Neuron (in vitro differentiated cells): ENCODE measurements around the gene OGFR.

Source experiments
- H2AFZ ChIP-seq: one replicate; pipeline ENCODE4 v1.6.1; 2013; ENCODE audit warnings: low read depth, mild to moderate bottlenecking, inconsistent platforms, low read length, moderate library complexity
- H3K27me3 ChIP-seq: one replicate; pipeline ENCODE4 v1.6.1; 2013; ENCODE audit warnings: low read length; ENCODE audit not compliant: insufficient read depth
- H3K36me3 ChIP-seq: one replicate; pipeline ENCODE4 v1.6.1; 2013; ENCODE audit warnings: low read length; ENCODE audit not compliant: insufficient read depth
- H3K4me1 ChIP-seq: one replicate; pipeline ENCODE4 v1.6.1; 2013; ENCODE audit warnings: low read length; ENCODE audit not compliant: insufficient read depth
- H3K4me3 ChIP-seq: 2 replicates; pipeline ENCODE4 v1.5.1; 2013; ENCODE audit warnings: mild to moderate bottlenecking, low read length, moderate library complexity
- H3K9me3 ChIP-seq: one replicate; pipeline ENCODE4 v1.6.1; 2013; ENCODE audit warnings: low read length

OGFR gene

DNA sequence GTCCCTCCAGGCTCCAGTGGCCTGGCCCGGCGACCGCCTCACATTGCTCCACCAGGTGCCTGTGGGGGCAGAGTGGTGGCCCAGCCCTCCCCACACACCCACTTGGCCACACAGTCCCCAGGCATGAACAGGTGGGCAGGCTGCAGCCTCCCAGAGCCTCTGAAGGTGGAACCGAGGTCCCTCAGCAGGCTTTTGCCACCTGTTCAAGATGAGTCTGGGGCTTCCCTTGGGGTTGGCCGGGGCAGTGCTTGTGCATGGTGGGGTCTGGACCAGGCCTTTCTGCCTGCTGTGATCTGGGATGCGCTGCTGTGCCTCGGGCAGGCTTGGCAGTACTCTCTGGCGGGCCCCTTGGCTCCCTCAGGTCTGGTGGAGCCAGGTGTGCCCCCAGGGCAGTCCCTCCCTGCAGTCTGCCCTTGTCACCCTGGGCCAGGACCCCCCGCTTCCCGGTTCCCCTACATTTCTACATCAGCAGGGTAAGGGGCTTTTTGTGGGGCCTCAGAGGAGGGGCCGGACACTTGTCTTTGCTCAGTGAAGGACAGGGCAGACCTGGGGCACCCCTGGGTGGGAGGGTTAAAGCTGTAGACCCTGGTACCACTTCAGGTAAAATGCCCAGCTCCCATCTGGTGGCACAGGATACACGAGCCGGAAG, 9.5 kb downstream of the OGFR start:
- H3K4me1 ChIP-seq = peaks cover 9% of the 10 kb centered on the region
- no peak overlapping the region for H3K4me3 ChIP-seq
- no peak overlapping the region for H2AFZ ChIP-seq
- peaks cover 39% of the 10 kb centered on the region for H3K27me3 ChIP-seq
- H3K9me3 ChIP-seq = no peaks in the 10 kb centered on the region
- H3K36me3 ChIP-seq = peaks cover 24% of the 10 kb centered on the region

DNA sequence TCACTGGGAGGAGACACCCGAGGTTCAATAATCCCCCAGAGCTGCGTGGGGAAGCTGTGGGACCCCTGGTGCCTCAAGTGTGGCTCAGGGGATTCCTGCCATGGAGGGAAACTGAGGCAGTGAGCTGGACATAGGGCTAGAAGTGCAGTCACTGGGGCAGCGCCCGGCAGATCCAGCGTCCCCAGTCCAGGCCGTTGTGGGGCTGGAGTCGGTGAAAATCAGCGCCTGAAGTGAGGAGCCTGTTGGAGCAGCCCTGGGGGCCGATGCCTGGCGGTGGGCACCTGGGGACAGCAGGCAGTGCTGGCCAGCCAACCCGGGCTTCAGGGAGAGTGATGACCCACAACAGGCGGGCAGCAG, 10.1 kb downstream of the OGFR start:
- no peak overlapping the region for H2AFZ ChIP-seq
- H3K36me3 ChIP-seq = peaks cover 20% of the 10 kb centered on the region
- H3K4me1 ChIP-seq = peaks cover 9% of the 10 kb centered on the region
- H3K9me3 ChIP-seq = no peaks in the 10 kb centered on the region
- no peak overlapping the region for H3K4me3 ChIP-seq
- H3K27me3 ChIP-seq = peaks cover 44% of the 10 kb centered on the region

DNA sequence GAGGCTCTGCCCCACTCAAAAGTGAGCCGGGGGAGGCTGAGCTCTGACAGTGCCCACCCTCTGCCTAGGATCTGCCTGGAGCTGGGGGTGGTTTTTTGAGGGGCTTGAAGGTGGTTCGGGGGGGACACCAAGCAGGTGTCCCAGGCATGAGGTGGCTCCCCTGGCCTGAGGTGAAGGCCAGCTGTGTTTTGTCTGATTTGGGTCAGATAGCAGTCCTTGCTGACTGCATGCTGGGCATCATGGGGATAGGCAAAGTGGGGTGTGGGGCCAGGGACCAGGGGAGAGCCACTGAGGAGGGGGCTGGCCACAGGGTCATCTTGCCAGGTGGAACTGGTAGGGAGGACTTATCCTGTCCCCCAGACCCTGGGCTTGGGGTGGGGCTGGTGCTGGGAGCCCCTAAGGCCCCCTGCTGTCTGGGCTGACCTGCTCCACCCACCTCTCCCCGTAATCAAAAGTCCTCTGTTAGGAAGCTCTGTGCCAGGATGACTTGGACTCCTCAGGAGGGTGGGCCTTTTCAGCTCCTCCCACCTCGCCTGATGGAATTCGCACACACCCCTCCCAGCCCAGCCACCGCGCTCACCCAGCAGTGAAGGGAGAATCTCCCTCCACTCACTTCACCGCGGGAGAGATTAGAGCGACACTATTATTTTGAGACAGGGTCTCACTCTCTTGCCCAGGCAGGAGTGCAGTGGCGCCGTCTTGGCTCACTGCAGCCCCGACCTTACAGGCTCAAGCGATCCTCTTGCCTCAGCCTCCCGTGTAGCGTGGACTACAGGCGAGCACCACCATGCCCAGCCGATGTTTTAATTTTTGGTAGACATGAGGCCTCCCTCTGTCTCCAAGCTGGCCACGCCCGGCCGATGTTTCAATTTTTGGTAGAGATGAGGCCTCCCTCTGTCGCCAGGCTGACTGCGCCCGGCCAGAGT, 10.7 kb downstream of the OGFR start:
- no peaks in the 10 kb centered on the region for H3K9me3 ChIP-seq
- H3K36me3 ChIP-seq = peaks cover 14% of the 10 kb centered on the region
- no peak overlapping the region for H2AFZ ChIP-seq
- H3K27me3 ChIP-seq = peaks cover 48% of the 10 kb centered on the region
- no peak overlapping the region for H3K4me3 ChIP-seq
- H3K4me1 ChIP-seq = peaks cover 9% of the 10 kb centered on the region

DNA sequence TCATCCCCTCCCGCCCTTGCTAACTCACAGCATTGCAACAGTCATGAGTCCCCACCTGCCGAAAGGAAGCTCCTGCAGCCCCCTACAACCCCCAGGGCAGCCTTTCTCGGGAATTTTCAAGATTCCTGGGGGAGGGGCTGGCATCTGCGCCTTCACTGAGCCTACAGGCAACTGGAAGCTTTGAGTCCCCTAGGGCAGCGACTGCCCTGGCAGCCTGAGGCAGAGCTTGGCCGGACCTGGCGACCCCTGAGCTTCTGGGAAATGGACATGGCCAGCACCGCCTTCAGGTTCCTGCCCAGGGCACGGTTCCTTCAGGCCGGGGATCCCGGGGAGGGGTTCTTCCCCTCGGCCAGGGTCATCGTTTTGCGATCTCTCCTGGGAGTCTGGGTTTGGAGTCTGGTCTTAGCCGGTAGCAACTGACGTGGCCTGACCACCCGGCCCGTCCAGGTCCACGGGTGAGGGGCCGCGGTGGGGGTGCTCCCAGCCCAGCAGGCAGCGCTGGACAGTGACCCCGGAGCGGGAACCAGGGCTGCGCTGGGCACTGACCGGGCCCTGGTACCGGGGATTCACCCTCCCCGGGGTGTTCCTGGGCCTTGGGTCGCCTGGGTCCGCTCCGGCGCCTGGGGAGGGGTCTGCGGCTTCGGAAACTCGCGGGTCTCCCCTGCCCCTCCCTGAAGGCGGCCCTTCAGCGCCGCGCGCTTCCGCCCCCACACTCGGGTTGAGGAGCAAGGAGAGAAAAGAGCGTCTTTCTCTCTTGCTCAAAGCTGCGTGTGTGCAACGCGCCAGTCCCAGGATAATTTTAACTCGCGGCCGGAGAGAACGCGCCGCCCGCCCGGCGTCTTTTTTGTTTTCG, 11.6 kb downstream of the OGFR start:
- Histone ChIP-seq H3K27me3 (peaks cover 50% of the 10 kb centered on the region), H2AFZ (peak overlapping the region; percentile 21), H3K4me1 (peaks cover 9% of the 10 kb centered on the region), H3K9me3 (no peaks in the 10 kb centered on the region), H3K4me3 (no peak overlapping the region), H3K36me3 (peaks cover 10% of the 10 kb centered on the region)

DNA sequence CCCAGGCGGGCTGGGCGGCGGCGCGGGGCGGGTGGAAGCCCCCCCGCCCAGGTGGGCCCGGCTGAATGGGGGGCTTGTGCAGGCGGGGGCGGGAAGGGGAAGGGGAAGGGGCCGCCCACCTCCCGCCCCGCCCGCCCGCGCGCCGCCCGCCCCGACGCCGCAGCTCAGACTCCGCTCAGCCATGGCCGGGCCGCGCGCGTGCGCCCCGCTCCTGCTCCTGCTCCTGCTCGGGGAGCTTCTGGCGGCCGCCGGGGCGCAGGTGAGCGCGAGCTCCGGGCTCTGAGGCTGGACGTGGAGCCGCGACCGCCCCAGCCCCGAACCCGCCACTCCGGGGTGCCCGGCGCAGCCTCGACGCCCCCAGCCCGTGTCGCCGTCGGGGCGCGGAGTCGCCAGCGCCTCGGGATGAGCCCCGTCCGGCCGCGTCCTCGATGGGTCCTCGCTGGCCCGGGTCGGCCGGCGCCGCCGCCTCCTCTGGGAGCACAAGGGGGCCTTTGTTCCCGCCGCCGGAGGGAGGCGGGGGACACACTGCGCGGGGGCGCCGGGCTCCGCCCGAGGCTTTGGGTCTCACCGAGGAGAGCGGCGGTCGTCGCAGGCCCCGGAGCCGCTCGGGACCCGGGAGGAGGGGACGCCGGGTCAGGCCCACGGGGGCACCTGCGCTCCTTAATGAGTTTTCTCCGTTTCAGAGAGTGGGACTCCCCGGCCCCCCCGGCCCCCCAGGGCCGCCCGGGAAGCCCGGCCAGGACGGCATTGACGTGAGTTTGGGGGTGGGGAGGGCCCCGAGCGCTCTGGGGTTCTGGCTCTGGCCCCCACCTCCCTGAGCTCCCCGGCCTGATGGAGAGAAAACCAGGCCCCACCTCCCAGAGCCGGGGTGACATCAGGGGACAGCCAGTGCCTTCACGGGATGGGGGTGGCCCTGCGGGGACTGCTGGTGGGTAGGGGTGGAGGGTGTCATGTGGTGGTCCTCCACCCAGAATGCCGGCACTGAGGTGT, 12.5 kb downstream of the OGFR start, which contains the start of gene COL9A3:
Gene COL9A3, plus strand, starts transcription at position 167 of the 990 bp plus-strand sequence. Its CDS starts 15 bp downstream, at position 182.
- Histone ChIP-seq H3K9me3 (no peaks in the 10 kb centered on the region), H2AFZ (peak within 1 kb of the TSS; percentile 21), H3K4me1 (peaks cover 9% of the 10 kb centered on the region), H3K36me3 (peaks cover 3% of the 10 kb centered on the region), H3K27me3 (peaks cover 50% of the 10 kb centered on the region), H3K4me3 (no peak within 1 kb of the TSS)

DNA sequence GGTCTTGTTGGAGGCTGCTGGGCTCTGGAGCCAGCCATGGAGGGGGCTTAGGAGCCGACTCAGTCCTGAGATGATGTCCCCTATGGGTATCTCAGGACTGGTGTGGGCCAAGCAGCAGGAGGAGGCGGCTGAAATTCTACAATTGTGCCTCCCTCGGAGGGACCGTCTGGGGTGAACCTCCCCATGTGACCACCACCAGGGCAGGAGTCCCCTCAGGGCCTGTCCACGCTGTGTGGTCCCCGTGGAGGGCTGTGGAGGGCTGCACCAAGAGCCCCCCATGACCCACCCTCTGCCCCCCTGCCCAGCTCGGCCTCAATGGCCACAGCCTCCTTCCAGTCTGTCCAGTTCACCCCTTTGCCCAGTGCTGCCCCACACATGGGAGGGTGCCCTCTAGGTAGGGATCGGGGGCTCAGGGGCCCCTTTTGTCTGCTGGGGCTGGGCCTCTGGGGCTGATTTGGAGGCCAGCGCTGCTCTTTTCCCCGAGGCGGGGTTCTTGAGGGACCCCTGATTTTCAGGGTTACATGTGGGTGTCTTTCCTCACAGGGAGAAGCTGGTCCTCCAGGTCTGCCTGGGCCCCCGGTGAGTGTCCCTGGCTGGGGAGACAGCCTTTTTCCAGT, 13.4 kb downstream of the OGFR start:
- no peak overlapping the region for H2AFZ ChIP-seq
- H3K27me3 ChIP-seq = peaks cover 50% of the 10 kb centered on the region
- H3K9me3 ChIP-seq = no peaks in the 10 kb centered on the region
- H3K4me3 ChIP-seq = no peak overlapping the region
- H3K36me3 ChIP-seq = no peaks in the 10 kb centered on the region
- H3K4me1 ChIP-seq = peaks cover 9% of the 10 kb centered on the region

DNA sequence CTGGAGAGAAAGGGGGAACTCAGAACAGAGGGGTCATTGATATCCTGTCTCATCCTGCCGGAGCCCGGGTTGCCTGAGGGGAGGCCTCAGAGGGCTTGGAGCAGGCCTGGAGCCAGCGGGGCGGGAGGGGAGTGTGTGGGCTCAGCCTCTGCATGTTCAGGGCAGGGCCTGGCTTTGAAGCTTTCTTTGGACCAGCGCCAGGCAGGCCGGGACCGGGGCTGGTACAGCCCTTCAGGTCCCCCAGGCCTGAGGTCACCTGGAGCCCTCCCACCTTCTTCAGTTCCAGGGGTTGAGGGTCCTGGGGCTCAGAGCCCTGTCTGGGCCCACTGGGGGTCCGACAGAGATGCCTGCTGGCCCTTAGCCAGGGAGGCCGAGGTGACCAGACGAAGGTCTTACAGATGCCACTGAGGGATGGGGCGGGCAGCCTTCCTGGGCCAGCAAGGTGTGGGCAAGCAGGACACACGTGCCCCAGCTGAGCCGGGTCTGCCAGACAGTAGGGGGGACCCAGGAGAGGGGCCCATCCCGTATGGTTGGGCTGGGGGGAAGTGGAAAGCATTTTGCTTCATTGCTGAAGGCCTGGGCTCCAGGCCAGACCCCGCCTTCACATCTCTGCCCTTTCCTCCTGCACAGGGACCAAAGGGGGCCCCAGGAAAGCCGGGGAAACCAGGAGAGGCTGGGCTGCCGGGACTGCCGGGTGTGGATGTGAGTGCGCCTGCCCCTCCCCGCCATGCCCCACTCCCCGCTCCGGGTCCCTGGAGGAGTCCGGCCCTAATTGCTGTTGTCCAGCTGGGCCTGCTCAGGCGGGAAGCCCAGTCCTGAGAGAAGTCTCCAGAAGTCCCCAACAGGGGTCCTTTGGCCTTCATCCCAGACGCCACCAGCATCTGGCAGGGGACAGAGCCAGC, 14.2 kb downstream of the OGFR start:
- H3K27me3 ChIP-seq = peaks cover 50% of the 10 kb centered on the region
- no peak overlapping the region for H2AFZ ChIP-seq
- peaks cover 17% of the 10 kb centered on the region for H3K4me1 ChIP-seq

DNA sequence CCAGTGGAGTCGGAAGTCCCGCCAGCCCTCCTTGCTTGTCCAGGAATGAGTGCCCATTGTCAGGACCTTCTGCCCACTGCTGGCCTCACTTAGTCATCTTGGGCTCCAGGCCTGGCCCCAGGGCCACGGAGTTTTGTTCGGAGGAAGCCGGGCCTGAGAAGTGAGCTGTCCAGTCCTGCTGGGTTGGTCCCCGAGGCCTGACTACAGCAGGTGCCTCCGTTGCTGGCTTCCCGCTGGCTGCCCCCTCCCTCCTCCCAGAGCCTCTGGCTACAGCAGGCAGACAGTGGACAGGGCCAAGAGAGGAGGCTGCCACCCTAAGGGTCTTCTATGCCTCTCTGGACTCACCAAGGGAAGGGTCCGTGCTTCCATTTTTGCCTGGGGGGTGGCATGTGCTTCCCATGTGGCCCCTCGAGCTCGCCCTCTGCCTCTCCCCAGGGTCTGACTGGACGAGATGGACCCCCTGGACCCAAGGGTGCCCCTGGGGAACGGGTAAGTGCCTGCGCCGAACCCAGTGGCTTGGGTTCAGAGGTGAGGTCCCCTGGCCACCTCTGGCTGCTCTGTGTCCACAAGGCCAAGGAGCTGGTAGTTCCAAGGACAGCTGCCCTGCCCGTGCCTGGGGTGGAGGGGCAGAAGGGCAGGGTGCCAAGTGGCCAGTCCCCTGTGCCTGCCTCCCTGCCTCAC, 15.0 kb downstream of the OGFR start:
- H3K4me3 ChIP-seq = no peak overlapping the region
- H3K4me1 ChIP-seq = peaks cover 24% of the 10 kb centered on the region
- no peak overlapping the region for H2AFZ ChIP-seq
- H3K9me3 ChIP-seq = no peaks in the 10 kb centered on the region
- peaks cover 50% of the 10 kb centered on the region for H3K27me3 ChIP-seq
- no peaks in the 10 kb centered on the region for H3K36me3 ChIP-seq

More for the DNA sequence above, 14.2 kb downstream of the OGFR start:
- Histone ChIP-seq H3K4me3 (no peak overlapping the region), H3K36me3 (no peaks in the 10 kb centered on the region), H3K9me3 (no peaks in the 10 kb centered on the region)

DNA sequence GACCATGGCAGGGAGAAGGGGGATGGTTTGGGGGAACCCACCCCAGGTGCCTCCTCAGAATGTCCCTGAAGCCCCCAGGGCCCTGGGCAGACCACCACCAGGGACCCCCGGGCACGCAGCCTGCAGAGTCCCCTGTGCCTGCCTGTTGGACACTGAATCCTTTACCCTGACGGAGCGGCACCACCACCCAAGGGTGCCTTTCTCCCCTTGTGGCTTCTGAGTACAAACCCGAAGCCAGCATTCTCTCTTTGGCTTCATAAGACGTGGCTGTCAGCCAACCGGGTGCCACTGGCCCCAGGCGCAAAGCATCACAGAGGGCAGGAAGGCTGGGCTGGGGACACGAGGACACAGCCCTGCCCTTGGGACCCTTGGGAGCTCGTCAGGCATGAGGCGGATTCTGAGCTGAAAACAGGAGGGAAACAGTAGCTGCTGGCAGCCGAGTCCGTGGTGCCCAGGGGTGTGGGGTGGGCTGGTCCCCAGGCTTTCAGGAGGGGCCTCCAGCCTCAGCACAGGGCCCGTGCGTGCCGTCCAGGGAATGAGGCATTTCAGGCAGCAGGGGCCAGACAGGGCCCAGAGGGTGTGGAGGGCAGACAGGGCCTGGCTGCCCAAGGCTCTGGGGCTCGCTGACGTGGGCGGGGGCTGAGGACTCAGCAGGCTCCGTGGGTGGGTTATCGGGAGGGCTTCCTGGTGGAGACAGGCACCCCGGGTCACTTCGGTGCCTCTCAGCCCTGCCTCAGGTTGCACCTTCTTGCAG, 15.8 kb downstream of the OGFR start:
- Histone ChIP-seq H3K27me3 (peaks cover 46% of the 10 kb centered on the region), H3K4me1 (peaks cover 26% of the 10 kb centered on the region)

DNA sequence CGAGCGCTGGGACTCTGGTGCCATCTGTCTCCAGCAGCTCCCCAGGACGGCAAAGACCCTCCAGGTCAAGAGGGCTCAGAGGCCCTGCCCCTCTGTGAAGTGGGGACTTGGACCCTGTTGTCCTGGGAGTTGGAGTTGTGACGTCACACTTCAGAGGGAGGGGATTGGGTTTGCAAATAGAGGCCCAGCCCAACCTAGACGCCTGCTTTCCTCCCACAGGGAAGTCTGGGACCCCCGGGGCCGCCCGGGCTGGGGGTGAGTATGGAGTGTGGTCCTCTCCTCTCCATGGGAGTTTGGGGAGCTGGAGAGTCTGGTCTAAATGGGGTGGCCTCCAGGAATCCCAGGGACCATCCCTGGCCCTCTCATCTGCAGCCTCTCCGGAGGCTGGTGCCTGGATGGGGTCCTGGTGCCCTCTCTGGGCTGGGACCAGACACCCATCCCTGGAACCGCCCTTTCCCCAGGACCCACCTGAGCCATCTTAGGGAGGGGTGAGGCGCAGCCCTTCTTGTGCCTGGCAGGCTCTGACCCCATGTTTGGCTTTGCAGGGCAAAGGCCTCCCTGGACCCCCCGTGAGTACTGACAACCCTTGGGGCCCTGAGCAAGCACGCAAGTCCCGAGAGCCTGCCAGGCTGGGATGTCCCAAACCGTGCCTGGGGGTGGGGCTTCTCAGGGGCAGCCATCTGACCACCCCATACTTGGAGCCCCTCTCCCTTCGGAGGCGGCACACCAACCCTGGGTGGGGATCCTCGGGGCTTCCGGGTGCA, 16.5 kb downstream of the OGFR start:
- Histone ChIP-seq H3K4me3 (no peak overlapping the region), H3K36me3 (no peaks in the 10 kb centered on the region), H3K9me3 (no peaks in the 10 kb centered on the region), H3K27me3 (peaks cover 38% of the 10 kb centered on the region), H3K4me1 (peaks cover 22% of the 10 kb centered on the region), H2AFZ (no peak overlapping the region)

More for the DNA sequence above, 15.8 kb downstream of the OGFR start:
- Histone ChIP-seq H3K36me3 (no peaks in the 10 kb centered on the region), H3K9me3 (no peaks in the 10 kb centered on the region), H2AFZ (no peak overlapping the region), H3K4me3 (no peak overlapping the region)
